Mucosa of rectum (tissue), 2 donors: ENCODE data around the gene MAPK8IP3.

ENCODE experiments used
- H3K27ac ChIP-seq, 2 donors: one replicate each; pipeline ENCODE4 v1.7.0; 2013; ENCODE audit warnings: inconsistent platforms in 2 of 2, low read depth in 2 of 2, low read length in 2 of 2
- H3K27me3 ChIP-seq, 2 donors: one replicate each; pipeline ENCODE4 v1.7.0; 2013; ENCODE audit warnings: low read length in 2 of 2; ENCODE audit not compliant: control insufficient read depth in 2 of 2, insufficient read depth in 2 of 2
- H3K36me3 ChIP-seq, 2 donors: one replicate each; pipeline ENCODE4 v1.7.0; 2013; ENCODE audit warnings: low read length in 2 of 2; ENCODE audit not compliant: control insufficient read depth in 2 of 2, insufficient read depth in 2 of 2
- H3K4me1 ChIP-seq, 2 donors: one replicate each; pipeline ENCODE4 v1.7.0; 2013; ENCODE audit warnings: low read length in 2 of 2, mild to moderate bottlenecking in 1 of 2; ENCODE audit not compliant: control insufficient read depth in 2 of 2, insufficient read depth in 2 of 2
- H3K4me3 ChIP-seq, 2 donors: one replicate each; pipeline ENCODE4 v1.7.0; 2013; ENCODE audit warnings: low read length in 2 of 2
- H3K9ac ChIP-seq, 2 donors: one replicate each; pipeline ENCODE4 v1.7.0; 2013; ENCODE audit warnings: low read length in 2 of 2, low read depth in 1 of 2, mild to moderate bottlenecking in 1 of 2
- H3K9me3 ChIP-seq, 2 donors: one replicate each; pipeline ENCODE4 v1.7.0; 2013; ENCODE audit warnings: low read length in 2 of 2; ENCODE audit not compliant: control insufficient read depth in 2 of 2
- donor health status: healthy.
- donor health status: Normal muscosa, but diverticular disease.

Gene MAPK8IP3

DNA sequence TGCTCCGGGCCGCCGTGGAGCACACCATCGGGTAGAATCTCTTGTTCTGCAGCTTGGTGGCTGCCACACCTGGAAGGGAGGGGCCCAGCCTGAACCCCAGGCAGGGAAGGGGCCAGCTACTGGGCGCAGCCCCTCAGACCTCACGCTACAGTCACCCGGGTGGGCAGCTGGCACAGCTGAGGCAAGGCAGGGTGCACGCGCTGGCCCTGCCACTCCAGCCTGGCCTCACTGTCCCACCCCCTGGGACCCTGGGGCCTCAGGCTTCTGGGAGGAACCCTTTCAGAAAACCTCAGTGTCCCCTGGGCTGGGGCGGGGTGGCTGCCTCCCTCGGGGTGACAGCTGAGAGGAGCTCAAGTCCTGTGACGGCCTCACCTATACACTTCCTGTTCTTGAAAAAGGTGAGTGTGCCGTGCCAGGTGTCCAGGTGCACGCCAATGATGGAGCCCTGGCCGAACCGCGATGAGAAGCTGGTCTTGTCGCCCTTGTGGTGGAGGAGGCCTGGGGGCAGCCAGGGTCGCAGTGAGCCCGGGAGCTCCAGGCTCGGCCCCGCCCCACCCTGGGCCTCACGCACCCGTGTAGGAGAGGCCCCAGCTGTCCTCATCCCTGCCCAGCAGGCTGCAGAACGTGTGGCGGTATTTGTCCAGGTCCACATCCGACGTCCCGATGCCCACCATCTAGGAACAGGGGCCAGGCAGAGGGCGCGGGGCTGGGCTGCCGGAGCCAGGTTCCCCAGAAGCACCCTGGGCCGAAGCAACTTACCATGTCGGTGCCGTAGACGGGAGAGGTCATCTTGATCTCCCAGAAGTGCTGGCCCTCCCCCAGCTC is 71.6 kb downstream of the MAPK8IP3 start:
- Histone ChIP-seq H3K9me3 (no peaks in the 10 kb centered on the region), H3K27ac (no peak overlapping the region), H3K4me3 (no peak overlapping the region), H3K36me3 (peaks cover 23 to 36% of the 10 kb centered on the region in 2 donors), H3K9ac (no peak overlapping the region), H3K4me1 (peaks cover 22 to 24% of the 10 kb centered on the region in 2 donors), H3K27me3 (no peaks in the 10 kb centered on the region)

DNA sequence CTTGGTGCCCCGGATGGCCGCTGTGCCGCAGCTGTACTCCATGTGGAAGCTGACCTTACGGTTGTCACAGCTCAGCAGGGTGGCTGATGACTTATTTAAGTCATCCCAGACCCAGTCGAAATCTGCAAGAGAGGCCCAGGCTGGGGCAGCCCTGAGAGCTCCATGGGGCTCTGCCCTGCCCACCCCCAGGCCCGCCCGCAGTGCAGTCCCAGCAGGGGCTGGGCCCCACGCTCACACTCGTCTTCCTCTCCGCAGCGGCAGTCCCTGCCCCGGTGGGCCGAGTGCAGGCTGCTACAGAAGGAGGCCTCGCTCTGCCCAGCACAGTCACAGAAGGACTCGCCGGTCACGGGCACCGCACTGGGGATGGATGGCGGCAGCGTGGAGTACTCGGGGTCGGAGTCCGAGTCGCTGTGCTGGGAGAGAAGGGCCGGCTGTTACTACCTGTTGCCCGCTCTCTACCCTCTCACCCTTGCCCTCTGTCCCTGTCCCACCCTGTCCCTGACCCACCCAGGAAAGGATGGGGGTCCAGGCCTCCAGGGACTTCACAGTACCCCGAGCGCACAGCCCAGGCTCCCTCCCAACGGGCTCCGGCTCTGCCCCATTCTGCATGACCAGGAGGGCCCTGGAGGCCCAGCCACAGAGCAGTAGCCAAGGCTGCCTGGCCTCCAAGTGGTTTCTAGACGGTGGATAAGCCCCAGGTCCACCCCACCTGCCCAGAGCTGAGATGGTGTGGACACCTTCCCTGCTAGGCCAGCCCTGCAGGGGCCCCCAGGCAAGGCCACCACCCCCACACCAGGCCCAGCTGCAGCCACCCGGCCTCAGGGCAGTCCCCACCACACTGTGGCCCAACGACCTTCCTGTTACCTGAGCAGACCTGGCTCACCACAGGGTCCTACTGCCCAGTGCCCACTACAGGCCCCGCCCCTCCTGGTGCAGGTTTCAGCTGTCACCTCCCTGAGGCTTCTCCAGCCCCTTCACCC is 72.5 kb downstream of the MAPK8IP3 start:
- Histone ChIP-seq H3K27me3 (no peaks in the 10 kb centered on the region), H3K4me1 (peaks cover 22 to 24% of the 10 kb centered on the region in 2 donors), H3K27ac (no peak overlapping the region), H3K9ac (no peak overlapping the region), H3K9me3 (no peaks in the 10 kb centered on the region), H3K4me3 (no peak overlapping the region), H3K36me3 (peaks cover 23 to 36% of the 10 kb centered on the region in 2 donors)

DNA sequence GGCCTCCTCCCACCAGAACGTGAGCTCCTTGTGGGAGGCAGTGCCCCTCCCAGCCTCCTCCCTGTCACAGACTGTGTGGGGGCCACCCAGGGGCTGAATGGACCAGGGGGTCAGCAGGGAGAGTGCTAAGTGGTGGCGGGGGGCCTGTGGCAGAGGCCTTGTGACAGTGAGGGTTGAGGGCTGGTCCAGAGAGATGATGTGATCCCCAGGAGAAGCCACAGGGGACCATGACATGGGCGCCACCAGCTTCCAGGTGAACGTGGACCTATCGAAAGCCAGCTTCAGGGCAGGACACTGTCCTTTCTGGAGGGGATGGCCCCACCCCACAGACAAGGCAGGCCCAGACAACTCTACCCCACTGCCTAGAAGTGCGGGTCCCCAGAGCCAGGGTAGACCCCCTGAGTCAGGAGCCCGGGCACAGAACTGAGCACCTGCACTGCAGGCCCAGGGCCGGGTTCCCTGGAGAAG is 73.3 kb downstream of the MAPK8IP3 start:
- H3K9me3 ChIP-seq, result no peaks in the 10 kb centered on the region
- H3K27ac ChIP-seq, result no peak overlapping the region
- no peaks in the 10 kb centered on the region for H3K27me3 ChIP-seq
- peaks cover 20 to 22% of the 10 kb centered on the region in 2 donors for H3K4me1 ChIP-seq
- no peak overlapping the region for H3K9ac ChIP-seq
- H3K4me3 ChIP-seq, result no peak overlapping the region
- peaks cover 23 to 36% of the 10 kb centered on the region in 2 donors for H3K36me3 ChIP-seq

DNA sequence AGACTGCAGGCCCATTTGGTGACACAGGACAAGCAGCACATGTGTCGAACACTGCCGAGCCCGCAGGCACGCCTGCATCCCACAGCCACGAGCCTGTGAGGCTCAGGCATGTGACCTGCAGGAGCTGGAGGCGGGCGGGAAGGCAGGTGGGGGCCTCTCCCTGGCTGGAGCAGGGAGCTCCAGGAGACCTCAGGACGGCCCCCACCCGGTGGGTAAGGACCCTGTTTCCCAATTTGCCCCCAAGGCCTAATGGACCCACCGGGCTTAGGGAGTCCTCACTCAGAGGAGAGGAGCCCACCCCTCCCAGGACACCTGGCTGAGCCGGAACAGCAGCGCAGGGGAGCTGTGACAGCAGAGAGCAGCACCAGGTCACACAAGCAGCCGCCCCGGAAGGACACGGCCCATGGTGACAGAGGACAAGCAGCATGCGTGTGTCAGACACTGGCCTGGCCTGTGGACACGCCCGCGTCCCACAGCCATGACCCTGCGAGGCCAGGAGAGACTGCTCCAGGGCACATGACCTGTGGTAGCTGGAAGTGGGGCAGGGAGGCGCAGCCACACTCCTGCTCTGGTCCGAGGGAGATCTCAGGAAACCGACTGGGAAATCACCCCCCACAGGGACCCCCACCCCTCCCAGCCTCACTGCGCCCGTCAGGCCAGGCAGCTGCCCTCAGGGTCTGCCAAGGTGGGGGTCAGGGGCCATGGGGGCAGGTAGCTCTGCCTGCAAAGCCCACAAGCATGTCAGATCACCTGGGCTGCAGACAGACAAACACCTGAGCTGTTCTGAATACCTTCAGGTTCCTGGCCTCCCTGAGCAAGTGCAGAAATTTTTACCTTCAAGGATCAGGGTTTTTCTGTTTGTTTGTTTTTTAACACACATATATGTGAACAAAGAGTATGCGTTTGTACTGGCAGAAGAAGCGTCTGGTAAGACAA is 74.0 kb downstream of the MAPK8IP3 start:
- Histone ChIP-seq H3K27me3 (no peaks in the 10 kb centered on the region), H3K9ac (no peak overlapping the region), H3K36me3 (peaks cover 23 to 36% of the 10 kb centered on the region in 2 donors), H3K27ac (no peak overlapping the region), H3K4me3 (no peak overlapping the region), H3K4me1 (peaks cover 15 to 17% of the 10 kb centered on the region in 2 donors), H3K9me3 (no peaks in the 10 kb centered on the region)

DNA sequence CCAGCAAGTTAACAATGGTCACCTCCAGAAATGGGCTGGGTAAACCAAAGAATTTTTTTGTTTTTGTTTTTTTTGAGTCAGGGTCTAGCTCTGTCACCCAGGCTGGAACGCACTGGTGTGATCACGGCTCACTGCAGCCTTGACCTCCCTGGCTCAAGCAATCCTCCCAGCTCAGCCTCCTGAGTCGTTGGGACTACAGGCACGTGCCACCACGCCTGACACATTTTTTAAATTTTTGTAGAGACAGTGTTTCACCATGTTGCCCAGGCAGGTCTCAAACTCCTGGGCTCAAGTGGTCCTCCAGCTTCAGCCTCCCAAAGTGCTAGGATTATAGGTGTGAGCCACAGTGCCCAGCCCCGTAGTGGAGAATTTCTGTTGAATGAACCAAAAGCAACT is 74.7 kb downstream of the MAPK8IP3 start:
- no peak overlapping the region for H3K9ac ChIP-seq
- H3K4me3 ChIP-seq, result peak overlapping the region; percentile 79
- H3K27me3 ChIP-seq, result no peaks in the 10 kb centered on the region
- peaks cover 23 to 30% of the 10 kb centered on the region in 2 donors for H3K36me3 ChIP-seq
- H3K27ac ChIP-seq, result no peak overlapping the region
- peaks cover 15 to 17% of the 10 kb centered on the region in 2 donors for H3K4me1 ChIP-seq
- H3K9me3 ChIP-seq, result no peaks in the 10 kb centered on the region

DNA sequence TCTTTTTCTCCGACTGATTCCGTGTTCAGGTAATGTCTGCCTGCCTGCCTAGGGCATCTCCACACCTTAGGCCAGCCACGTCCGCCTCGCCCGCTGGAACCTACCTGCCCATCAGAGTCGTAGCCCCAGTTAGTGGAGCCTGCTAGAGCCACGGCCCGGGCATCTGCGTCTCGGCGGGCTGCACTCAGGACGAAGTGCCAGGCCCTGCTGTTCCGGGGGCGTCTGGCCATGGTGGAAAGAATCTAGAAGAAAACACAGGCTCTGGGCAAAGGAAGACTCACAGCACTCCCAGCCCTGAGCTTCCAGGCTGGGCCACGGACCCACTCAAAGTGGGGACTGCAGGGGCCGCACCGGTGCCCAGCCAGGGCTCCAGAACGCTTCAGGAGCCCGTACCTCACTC is 75.3 kb downstream of the MAPK8IP3 start:
- Histone ChIP-seq H3K9ac (peak overlapping the region; percentile 56 to 78), H3K36me3 (peaks cover 21 to 25% of the 10 kb centered on the region in 2 donors), H3K9me3 (no peaks in the 10 kb centered on the region), H3K27me3 (no peaks in the 10 kb centered on the region), H3K4me3 (peak overlapping the region; percentile 79), H3K4me1 (peaks cover 15 to 17% of the 10 kb centered on the region in 2 donors), H3K27ac (peak overlapping the region; percentile 80 to 86)

DNA sequence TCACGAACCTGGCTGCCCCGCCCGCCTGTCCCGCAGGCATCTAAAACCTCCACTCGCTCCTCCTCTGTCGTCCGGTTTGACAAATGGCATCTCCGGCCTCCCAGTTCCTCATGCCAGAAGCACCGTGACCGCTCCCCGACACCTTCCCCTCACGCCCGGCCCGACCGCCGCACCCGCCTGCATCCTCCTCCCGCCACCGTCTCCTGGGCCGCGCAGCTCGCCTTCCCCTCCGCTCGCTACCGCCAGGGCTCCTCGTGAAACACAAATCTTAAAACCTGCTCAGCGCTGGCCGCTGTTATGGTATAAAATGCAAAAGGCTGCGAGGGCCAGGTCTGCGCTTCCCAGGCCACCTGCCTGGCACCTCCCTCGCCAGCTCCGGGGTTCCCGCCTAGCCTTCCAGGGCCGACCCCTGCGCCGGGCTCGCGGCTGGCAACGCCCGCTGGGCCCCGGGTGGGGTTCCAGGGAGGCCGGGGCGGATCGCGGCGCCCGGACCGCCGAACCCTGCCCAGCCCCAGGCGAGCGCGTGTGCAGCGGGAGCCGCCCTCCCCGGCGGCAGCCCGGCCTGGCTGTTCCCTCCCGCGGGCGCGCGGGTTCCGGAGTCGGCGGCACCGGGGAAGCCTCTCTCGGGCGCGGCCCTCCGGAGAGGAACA is 75.9 kb downstream of the MAPK8IP3 start:
- H3K27me3 ChIP-seq, result no peaks in the 10 kb centered on the region
- H3K9me3 ChIP-seq, result no peaks in the 10 kb centered on the region
- H3K4me1 ChIP-seq, result peaks cover 15 to 17% of the 10 kb centered on the region in 2 donors
- H3K27ac ChIP-seq, result peak overlapping the region; percentile 80 to 86
- peak overlapping the region; percentile 79 for H3K4me3 ChIP-seq
- peak overlapping the region; percentile 56 to 78 for H3K9ac ChIP-seq
- peaks cover 16 to 24% of the 10 kb centered on the region in 2 donors for H3K36me3 ChIP-seq

DNA sequence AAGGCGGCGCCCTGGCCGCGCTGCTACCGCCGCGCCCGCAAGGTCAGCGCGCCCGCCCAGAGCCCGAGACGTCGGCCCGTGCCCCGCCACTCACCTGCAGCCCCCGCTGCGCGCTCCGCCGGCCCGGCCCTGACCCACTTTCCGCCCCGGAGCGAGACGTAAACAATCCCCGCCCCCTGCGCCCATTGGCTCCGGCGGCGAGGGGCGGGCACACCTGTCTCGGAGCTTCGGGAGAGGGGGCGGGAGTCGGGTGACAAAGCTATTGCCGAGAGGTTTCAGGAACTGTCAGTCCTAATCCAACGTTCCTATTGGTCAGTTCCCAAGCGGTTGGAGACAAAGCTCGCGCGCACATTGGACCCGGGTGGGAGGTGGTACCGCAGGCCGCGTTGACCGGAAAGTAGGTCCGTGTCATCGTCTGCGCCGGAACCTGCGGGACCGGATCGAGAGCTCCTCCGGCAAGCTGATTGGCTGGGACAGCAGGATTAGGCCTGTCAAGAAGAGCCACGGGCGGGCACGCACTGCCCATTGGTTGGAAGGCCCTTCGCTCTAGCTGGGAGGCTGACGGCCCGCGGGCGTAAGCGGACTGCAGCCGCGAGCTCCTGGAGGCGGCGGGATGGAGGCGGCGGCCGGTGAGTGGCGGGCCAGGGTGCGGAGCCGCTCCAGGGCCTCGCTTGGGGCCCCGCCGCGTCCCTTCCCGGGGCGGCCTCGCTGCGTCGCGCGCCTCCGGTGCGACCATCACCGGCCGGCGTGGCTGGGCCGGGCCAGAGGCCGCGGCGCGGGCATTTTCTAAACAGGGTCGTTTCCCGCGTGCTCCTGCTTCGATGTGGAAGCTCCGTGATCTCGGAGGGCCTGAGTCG is 76.6 kb downstream of the MAPK8IP3 start, which contains the start of the genes NUBP2 and SPSB3:
NUBP2 (plus strand) TSS at position 553 of the 857 bp plus-strand sequence; CDS start at position 614, 61 bp downstream.
SPSB3 (minus strand) TSS at position 164 of the 857 bp plus-strand sequence. CDS start 1,088 bp downstream, outside the sequence.
- peaks cover 15 to 17% of the 10 kb centered on the region in 2 donors for H3K4me1 ChIP-seq
- peaks cover 11 to 19% of the 10 kb centered on the region in 2 donors for H3K36me3 ChIP-seq
- H3K9ac ChIP-seq, result peak within 1 kb of the TSS; percentile 73 to 78
- no peaks in the 10 kb centered on the region for H3K9me3 ChIP-seq
- H3K4me3 ChIP-seq, result peak within 1 kb of the TSS; percentile 79 to 85
- no peaks in the 10 kb centered on the region for H3K27me3 ChIP-seq
- H3K27ac ChIP-seq, result peak within 1 kb of the TSS; percentile 80 to 86
